ENCODE measurements around the gene CUBN. TPM values are rescaled to one million over a fixed set of nuclear protein-coding genes. Genes with fewer than 3 reads are reported as not detected.

Gene CUBN
- total RNA-seq, 1 experiment from 2014 or later, result not detected

DNA sequence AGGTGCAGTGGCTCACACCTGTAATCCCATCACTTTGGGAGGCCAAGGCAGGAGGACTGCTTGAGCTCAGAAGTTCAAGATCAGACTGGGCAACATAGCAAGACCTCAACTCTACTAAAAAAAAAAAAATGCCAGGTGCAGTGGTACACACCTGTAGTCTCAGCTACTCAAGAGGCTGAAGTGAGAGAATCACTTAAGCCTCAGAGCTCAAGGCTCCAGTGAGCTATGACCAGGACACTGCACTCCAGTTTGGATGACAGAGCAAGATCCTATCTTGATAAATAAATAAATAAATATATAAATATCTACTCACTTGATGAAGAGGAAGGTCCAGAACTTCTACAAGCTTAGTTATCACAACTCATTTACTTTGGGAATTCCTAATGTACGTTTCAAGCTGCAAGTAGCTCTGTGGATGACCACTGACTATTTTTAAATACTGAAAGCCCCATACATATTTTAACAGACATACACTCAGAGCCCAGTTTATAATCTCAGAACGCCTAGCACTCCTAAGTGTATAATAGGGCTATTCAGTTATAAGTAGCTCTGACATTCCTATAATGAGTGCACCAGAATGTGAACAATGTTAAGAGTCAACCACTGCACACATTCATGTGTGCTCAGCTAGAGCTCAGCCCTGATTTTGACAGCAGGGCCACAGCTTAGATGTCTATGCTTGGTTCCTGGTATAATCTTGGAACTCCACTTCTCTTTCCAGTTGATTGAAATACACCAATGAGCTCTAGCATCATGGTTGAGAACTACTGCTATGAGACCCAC lies 119.1 kb downstream of the CUBN start:
- Histone ChIP-seq H3K9me2 (replicated peaks; ENCODE audit: insufficient read depth, low read length) (no peaks in the 10 kb centered on the region), H3K27ac (ENCODE audit: low read length) (no peak overlapping the region), H3K4me1 (ENCODE audit: low read length) (no peaks in the 10 kb centered on the region), H3K9ac (ENCODE audit: low read length) (no peak overlapping the region), H3K27me3 (ENCODE audit: low read length) (no peaks in the 10 kb centered on the region), H3K79me2 (ENCODE audit: low read length) (no peaks in the 10 kb centered on the region), H3K9me3 (ENCODE audit: low read length) (no peaks in the 10 kb centered on the region), H2AFZ (ENCODE audit: low read length) (no peak overlapping the region), H3K4me3 (ENCODE audit: low read length) (no peak overlapping the region), H4K20me1 (ENCODE audit: insufficient read depth, low read depth, low read length) (no peaks in the 10 kb centered on the region), H3K4me2 (ENCODE audit: low read depth, low read length, poor library complexity, severe bottlenecking) (no peak overlapping the region), H3K36me3 (ENCODE audit: insufficient read depth, low read length) (no peaks in the 10 kb centered on the region)
- DNase-seq, result no peak

DNA sequence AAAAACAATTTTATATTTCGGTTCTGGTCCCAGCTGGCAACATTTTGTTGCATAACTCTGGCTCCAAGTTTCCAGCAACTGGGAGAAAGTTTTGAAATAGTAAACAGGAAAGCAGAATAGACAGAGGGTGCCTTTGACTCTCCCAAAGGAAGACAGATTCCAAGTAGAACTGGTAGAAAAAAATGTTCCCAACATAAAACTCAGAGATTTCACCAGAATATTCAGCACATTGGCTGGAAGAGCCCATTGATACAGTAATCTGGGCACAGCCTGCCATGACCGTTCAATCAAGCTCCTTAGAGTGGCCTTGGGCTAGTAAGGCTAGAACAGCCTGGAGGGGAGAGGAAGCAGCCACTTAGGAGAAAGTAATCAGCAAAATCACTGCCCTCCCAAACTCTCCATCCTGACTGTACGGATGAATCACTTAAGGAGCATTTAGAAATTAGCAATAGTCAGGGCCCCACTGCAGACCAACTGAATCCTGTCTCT lies 120.4 kb downstream of the CUBN start:
- no peak overlapping the region for H3K4me3 ChIP-seq (ENCODE audit: low read length)
- no peaks in the 10 kb centered on the region for H3K4me1 ChIP-seq (ENCODE audit: low read length)
- H3K36me3 ChIP-seq (ENCODE audit: insufficient read depth, low read length), result no peaks in the 10 kb centered on the region
- H3K4me2 ChIP-seq (ENCODE audit: low read depth, low read length, poor library complexity, severe bottlenecking), result no peak overlapping the region
- H3K27ac ChIP-seq (ENCODE audit: low read length), result no peak overlapping the region
- no peaks in the 10 kb centered on the region for H3K27me3 ChIP-seq (ENCODE audit: low read length)
- no peak overlapping the region for H3K9ac ChIP-seq (ENCODE audit: low read length)
- H2AFZ ChIP-seq (ENCODE audit: low read length), result no peak overlapping the region
- no peaks in the 10 kb centered on the region for H3K79me2 ChIP-seq (ENCODE audit: low read length)
- no peaks in the 10 kb centered on the region for H3K9me2 ChIP-seq (replicated peaks; ENCODE audit: insufficient read depth, low read length)
- no peaks in the 10 kb centered on the region for H4K20me1 ChIP-seq (ENCODE audit: insufficient read depth, low read depth, low read length)
- no peak for DNase-seq
- no peaks in the 10 kb centered on the region for H3K9me3 ChIP-seq (ENCODE audit: low read length)

GRCh38 chr10:17007418-17007770 lies 122.2 kb downstream of the CUBN start:
- Histone ChIP-seq H3K4me2 (ENCODE audit: low read depth, low read length, poor library complexity, severe bottlenecking) (no peak overlapping the region), H3K9me2 (replicated peaks; ENCODE audit: insufficient read depth, low read length) (no peaks in the 10 kb centered on the region), H3K36me3 (ENCODE audit: insufficient read depth, low read length) (no peaks in the 10 kb centered on the region), H2AFZ (ENCODE audit: low read length) (no peak overlapping the region), H3K9ac (ENCODE audit: low read length) (no peak overlapping the region), H3K9me3 (ENCODE audit: low read length) (no peaks in the 10 kb centered on the region), H3K79me2 (ENCODE audit: low read length) (no peaks in the 10 kb centered on the region), H3K4me1 (ENCODE audit: low read length) (no peaks in the 10 kb centered on the region), H3K27me3 (ENCODE audit: low read length) (no peaks in the 10 kb centered on the region), H3K4me3 (ENCODE audit: low read length) (no peak overlapping the region), H3K27ac (ENCODE audit: low read length) (no peak overlapping the region), H4K20me1 (ENCODE audit: insufficient read depth, low read depth, low read length) (no peaks in the 10 kb centered on the region)
- no peak for DNase-seq

- no peaks in the 10 kb centered on the region for H3K79me2 ChIP-seq (ENCODE audit: low read length)
- H3K4me2 ChIP-seq (ENCODE audit: low read depth, low read length, poor library complexity, severe bottlenecking), result no peak overlapping the region
- no peak overlapping the region for H3K27ac ChIP-seq (ENCODE audit: low read length)
- no peaks in the 10 kb centered on the region for H3K9me2 ChIP-seq (replicated peaks; ENCODE audit: insufficient read depth, low read length)
- H3K4me1 ChIP-seq (ENCODE audit: low read length), result no peaks in the 10 kb centered on the region
- DNase-seq, result no peak
- H4K20me1 ChIP-seq (ENCODE audit: insufficient read depth, low read depth, low read length), result no peaks in the 10 kb centered on the region
- no peaks in the 10 kb centered on the region for H3K9me3 ChIP-seq (ENCODE audit: low read length)
- H3K4me3 ChIP-seq (ENCODE audit: low read length), result no peak overlapping the region
- no peak overlapping the region for H2AFZ ChIP-seq (ENCODE audit: low read length)
- H3K9ac ChIP-seq (ENCODE audit: low read length), result no peak overlapping the region
- H3K36me3 ChIP-seq (ENCODE audit: insufficient read depth, low read length), result no peaks in the 10 kb centered on the region
- no peaks in the 10 kb centered on the region for H3K27me3 ChIP-seq (ENCODE audit: low read length)
Measured at GRCh38 chr10:17006631-17007417, 122.8 kb downstream of the CUBN start.

DNA sequence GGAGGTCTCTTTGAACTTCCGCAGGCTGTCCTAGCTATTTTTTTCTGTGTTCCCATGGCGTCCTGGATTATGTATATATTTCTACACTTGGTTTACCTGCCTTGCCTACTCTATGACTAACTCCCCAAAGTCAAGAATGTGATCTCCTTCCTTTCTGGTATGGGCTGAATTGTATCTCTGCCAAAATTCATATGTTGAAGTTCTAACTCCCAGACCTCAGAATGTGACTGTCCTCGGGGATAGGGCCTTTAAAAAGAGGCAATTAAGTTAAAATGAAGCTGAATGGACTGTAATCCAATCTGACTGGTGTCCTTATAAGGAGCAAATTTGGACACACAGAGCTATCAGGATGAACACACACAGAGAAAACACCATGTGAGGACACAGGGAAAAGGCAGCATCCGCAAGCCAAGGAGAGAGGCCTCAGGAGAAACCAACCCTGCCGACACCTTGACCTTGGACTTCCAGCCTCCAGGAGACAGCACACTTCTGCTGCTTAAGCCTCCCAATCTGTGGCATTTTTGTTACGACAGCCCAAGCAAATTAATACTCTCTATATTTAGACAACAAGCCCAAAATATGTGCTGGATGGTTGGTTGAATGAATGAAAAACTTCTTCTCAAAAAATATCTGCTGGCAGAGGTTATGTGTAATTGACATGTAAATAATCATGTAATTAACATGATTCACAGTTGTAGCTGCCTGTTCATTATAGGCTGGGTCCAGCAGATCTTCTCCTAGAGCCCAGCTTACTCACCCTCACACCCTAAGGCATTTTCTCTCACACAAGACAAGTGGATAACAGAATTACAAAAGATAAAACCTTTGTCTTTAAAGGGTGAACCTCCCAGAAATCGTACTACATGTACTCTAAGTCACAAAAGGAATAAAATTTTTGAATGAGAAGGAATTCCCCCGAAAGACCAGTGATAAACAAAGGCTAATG lies 123.7 kb downstream of the CUBN start:
- Histone ChIP-seq H3K79me2 (ENCODE audit: low read length) (no peaks in the 10 kb centered on the region), H3K27me3 (ENCODE audit: low read length) (no peaks in the 10 kb centered on the region), H4K20me1 (ENCODE audit: insufficient read depth, low read depth, low read length) (no peaks in the 10 kb centered on the region), H3K9ac (ENCODE audit: low read length) (no peak overlapping the region), H3K9me3 (ENCODE audit: low read length) (peaks cover 4% of the 10 kb centered on the region; the same call in 1 of the 2 replicates), H3K9me2 (replicated peaks; ENCODE audit: insufficient read depth, low read length) (no peaks in the 10 kb centered on the region), H3K4me2 (ENCODE audit: low read depth, low read length, poor library complexity, severe bottlenecking) (no peak overlapping the region), H3K4me1 (ENCODE audit: low read length) (no peaks in the 10 kb centered on the region), H2AFZ (ENCODE audit: low read length) (no peak overlapping the region), H3K27ac (ENCODE audit: low read length) (no peak overlapping the region), H3K36me3 (ENCODE audit: insufficient read depth, low read length) (no peaks in the 10 kb centered on the region), H3K4me3 (ENCODE audit: low read length) (no peak overlapping the region)
- no peak for DNase-seq

DNA sequence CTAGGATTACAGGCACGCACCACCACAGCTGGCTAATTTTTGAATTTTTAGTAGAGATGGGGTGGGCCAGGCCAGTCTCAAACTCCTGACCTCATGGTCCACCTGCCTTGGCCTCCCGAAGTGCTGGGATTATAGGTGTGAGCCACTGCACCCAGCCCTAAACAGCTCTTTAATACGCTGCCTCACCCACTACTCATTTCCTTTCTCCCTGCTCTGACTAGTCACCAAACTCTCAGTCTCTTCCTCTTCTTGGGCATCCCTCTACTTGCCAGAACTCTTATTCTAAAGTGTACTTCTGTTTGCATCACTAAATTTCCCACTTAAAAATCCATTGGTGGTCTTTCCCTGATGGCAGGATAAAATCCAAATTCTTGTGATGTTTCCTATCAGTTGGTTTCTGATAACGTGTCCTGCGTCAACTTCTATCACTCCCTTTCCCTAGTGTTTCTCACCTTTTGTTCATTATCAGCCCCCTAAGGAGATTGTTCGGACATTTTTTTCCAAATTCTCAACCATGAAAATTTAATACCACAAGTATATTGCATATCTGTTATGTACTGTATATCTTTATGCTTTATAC lies 124.7 kb downstream of the CUBN start:
- H3K4me1 ChIP-seq (ENCODE audit: low read length), result no peaks in the 10 kb centered on the region
- H3K9me2 ChIP-seq (replicated peaks; ENCODE audit: insufficient read depth, low read length), result no peaks in the 10 kb centered on the region
- H3K79me2 ChIP-seq (ENCODE audit: low read length), result no peaks in the 10 kb centered on the region
- no peak overlapping the region for H3K27ac ChIP-seq (ENCODE audit: low read length)
- no peaks in the 10 kb centered on the region for H3K36me3 ChIP-seq (ENCODE audit: insufficient read depth, low read length)
- no peak overlapping the region for H3K9ac ChIP-seq (ENCODE audit: low read length)
- no peaks in the 10 kb centered on the region for H4K20me1 ChIP-seq (ENCODE audit: insufficient read depth, low read depth, low read length)
- H2AFZ ChIP-seq (ENCODE audit: low read length), result no peak overlapping the region
- H3K4me2 ChIP-seq (ENCODE audit: low read depth, low read length, poor library complexity, severe bottlenecking), result no peak overlapping the region
- no peak overlapping the region for H3K4me3 ChIP-seq (ENCODE audit: low read length)
- peaks cover 4% of the 10 kb centered on the region; the same call in 1 of the 2 replicates for H3K9me3 ChIP-seq (ENCODE audit: low read length)
- no peak for DNase-seq
- H3K27me3 ChIP-seq (ENCODE audit: low read length), result no peaks in the 10 kb centered on the region

DNA sequence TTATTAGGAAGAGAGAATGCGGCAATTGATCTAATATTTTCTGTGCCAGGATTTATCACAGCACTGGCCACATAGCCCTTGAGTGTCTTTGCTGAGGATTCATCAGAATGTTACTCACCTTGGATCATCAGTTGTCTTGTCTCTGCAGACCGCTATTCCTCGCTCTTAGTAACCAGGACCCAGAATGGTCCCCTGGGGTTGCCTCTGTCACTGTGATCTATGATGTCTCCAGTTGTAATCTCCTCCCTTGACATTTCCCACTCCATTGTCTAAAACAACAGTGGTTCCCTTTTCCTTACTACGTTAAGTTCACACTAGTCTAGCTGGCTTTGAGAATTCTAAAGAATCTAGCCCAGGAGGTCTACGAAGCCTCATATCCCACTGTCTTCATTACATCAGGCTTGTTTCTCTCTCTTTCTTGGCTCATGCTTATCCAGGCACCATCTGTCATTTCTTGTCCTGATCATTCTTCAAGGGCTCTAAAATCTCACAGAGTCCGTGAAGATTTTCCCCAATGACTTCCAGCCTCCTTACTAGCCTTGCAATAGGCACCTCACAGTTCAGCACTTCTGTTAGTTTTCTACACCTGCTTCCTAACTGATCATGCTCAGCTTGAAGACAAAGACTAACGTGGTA lies 125.8 kb downstream of the CUBN start:
- Histone ChIP-seq H2AFZ (ENCODE audit: low read length) (no peak overlapping the region), H3K9me2 (replicated peaks; ENCODE audit: insufficient read depth, low read length) (no peaks in the 10 kb centered on the region), H3K9ac (ENCODE audit: low read length) (no peak overlapping the region), H3K9me3 (ENCODE audit: low read length) (peaks cover 4% of the 10 kb centered on the region; the same call in 1 of the 2 replicates), H3K79me2 (ENCODE audit: low read length) (no peaks in the 10 kb centered on the region), H4K20me1 (ENCODE audit: insufficient read depth, low read depth, low read length) (no peaks in the 10 kb centered on the region), H3K36me3 (ENCODE audit: insufficient read depth, low read length) (no peaks in the 10 kb centered on the region), H3K4me1 (ENCODE audit: low read length) (no peaks in the 10 kb centered on the region), H3K4me3 (ENCODE audit: low read length) (no peak overlapping the region), H3K27me3 (ENCODE audit: low read length) (no peaks in the 10 kb centered on the region), H3K4me2 (ENCODE audit: low read depth, low read length, poor library complexity, severe bottlenecking) (no peak overlapping the region), H3K27ac (ENCODE audit: low read length) (no peak overlapping the region)
- DNase-seq, result no peak
